Trophoblast cell (in vitro differentiated cells and primary cell): ENCODE data around the gene FANCE.

ENCODE experiments used
- DNase-seq, 2 donors: peaks; one replicate each; pipeline ENCODE4 v3.0.0-alpha.2; 2016
- H2AFZ ChIP-seq: 2 replicates; pipeline ENCODE4 v1.6.1; 2013; ENCODE audit warnings: low read length, moderate library complexity, mild to moderate bottlenecking; ENCODE audit not compliant: insufficient read depth, poor library complexity
- H2AK5ac ChIP-seq: 2 replicates; pipeline ENCODE4 v1.6.1; 2013; ENCODE audit warnings: mild to moderate bottlenecking, low read length
- H2BK120ac ChIP-seq: 2 replicates; pipeline ENCODE4 v1.6.1; 2013; ENCODE audit warnings: low read length, mild to moderate bottlenecking, moderate library complexity; ENCODE audit not compliant: insufficient read depth, poor library complexity
- H2BK12ac ChIP-seq: 2 replicates; pipeline ENCODE4 v1.6.1; 2013; ENCODE audit warnings: mild to moderate bottlenecking, low read length, moderate library complexity
- H2BK5ac ChIP-seq: 2 replicates; pipeline ENCODE4 v1.6.1; 2013; ENCODE audit warnings: low read length, low read depth, moderate library complexity, mild to moderate bottlenecking; ENCODE audit not compliant: poor library complexity
- H3K14ac ChIP-seq: 2 replicates; pipeline ENCODE4 v1.6.1; 2013; ENCODE audit warnings: mild to moderate bottlenecking, low read length
- H3K18ac ChIP-seq: 2 replicates; pipeline ENCODE4 v1.6.1; 2013; ENCODE audit warnings: mild to moderate bottlenecking, low read length
- H3K23ac ChIP-seq: 2 replicates; pipeline ENCODE4 v1.6.1; 2013; ENCODE audit warnings: low read length
- H3K27ac ChIP-seq: 2 replicates; pipeline ENCODE4 v1.5.1; 2013; ENCODE audit warnings: low read depth, mild to moderate bottlenecking, inconsistent platforms, low read length, moderate library complexity
- H3K27me3 ChIP-seq: 2 replicates; pipeline ENCODE4 v1.6.1; 2013; ENCODE audit warnings: inconsistent platforms, mild to moderate bottlenecking, low read length, moderate library complexity; ENCODE audit not compliant: insufficient read depth
- H3K36me3 ChIP-seq, 2 experiments: 1 replicate in 1 of 2; 2 replicates in 1 of 2; pipeline ENCODE4 v1.6.1; 2013; ENCODE audit warnings: low read length in 2 of 2, mild to moderate bottlenecking in 2 of 2, moderate library complexity in 1 of 2; ENCODE audit not compliant: insufficient read depth in 2 of 2, control insufficient read depth in 1 of 2
- H3K4ac ChIP-seq: 2 replicates; pipeline ENCODE4 v1.6.1; 2013; ENCODE audit warnings: low read depth, mild to moderate bottlenecking, low read length, moderate library complexity
- H3K4me1 ChIP-seq, 2 experiments: 1 replicate in 1 of 2; 2 replicates in 1 of 2; pipeline ENCODE4 v1.6.1; 2013; ENCODE audit warnings: low read length in 2 of 2, mild to moderate bottlenecking in 2 of 2, moderate library complexity in 1 of 2; ENCODE audit not compliant: insufficient read depth in 2 of 2, control insufficient read depth in 1 of 2
- H3K4me2 ChIP-seq: 2 replicates; pipeline ENCODE4 v1.6.1; 2013; ENCODE audit warnings: inconsistent platforms, mild to moderate bottlenecking, low read length, moderate library complexity
- H3K4me3 ChIP-seq: 2 replicates; pipeline ENCODE4 v1.5.1; 2013; ENCODE audit warnings: mild to moderate bottlenecking, low read depth, low read length, inconsistent platforms
- H3K79me1 ChIP-seq: one replicate; pipeline ENCODE4 v1.6.1; 2013; ENCODE audit warnings: low read length
- H3K79me2 ChIP-seq: 2 replicates; pipeline ENCODE4 v1.6.1; 2013; ENCODE audit warnings: low read length, mild to moderate bottlenecking; ENCODE audit not compliant: control insufficient read depth, insufficient read depth, poor library complexity
- H3K9ac ChIP-seq: 2 replicates; pipeline ENCODE4 v1.6.1; 2013; ENCODE audit warnings: mild to moderate bottlenecking, low read length
- H3K9me3 ChIP-seq: 2 replicates; pipeline ENCODE4 v1.6.1; 2013; ENCODE audit warnings: low read depth, mild to moderate bottlenecking, control low read depth, inconsistent platforms, low read length; ENCODE audit not compliant: insufficient read depth
- H4K12ac ChIP-seq: 2 replicates; pipeline ENCODE4 v1.6.1; 2013; ENCODE audit warnings: low read depth, mild to moderate bottlenecking, low read length, moderate library complexity
- H4K8ac ChIP-seq: 2 replicates; pipeline ENCODE4 v1.6.1; 2013; ENCODE audit warnings: low read depth, mild to moderate bottlenecking, low read length, moderate library complexity
- H4K91ac ChIP-seq: one replicate; pipeline ENCODE4 v1.6.1; 2013; ENCODE audit warnings: low read depth, mild to moderate bottlenecking, low read length, moderate library complexity
- WGBS: extraction: QIAGEN DNeasy Blood & Tissue Kit; methylation state at CpG from one replicate; pipeline ENCODE4 v1.1.7; 2013; ENCODE audit warnings: missing lambda C conversion rate; ENCODE audit not compliant: insufficient read length, insufficient coverage; ENCODE audit errors: extremely low coverage; 5-methylcytosine and 5-hydroxymethylcytosine counted together

The FANCE gene

DNA sequence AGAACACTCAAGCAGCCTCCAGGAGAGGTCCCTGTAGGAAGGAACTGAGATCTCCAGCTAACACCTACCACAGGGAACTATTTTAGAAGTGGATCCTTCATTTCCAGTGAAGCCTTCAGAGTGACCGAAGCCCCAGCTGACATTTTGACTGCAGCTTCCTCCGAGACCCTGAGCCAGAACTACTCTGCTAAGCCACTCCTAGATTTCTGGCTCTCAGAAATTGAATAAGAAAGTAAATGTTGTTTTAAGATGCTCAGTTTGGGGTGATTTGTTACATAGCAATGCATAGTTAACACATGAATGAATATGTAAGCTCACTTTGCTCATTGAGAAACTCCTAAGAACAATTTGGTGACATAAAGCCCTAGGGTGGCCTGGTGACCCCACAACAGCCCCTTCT, 55.1 kb downstream of the FANCE start:
- no peak overlapping the region for H2AFZ ChIP-seq
- no peak overlapping the region for H4K91ac ChIP-seq
- no peak overlapping the region for H2BK120ac ChIP-seq
- H3K4ac ChIP-seq: no peak overlapping the region
- no peaks in the 10 kb centered on the region for H3K36me3 ChIP-seq
- H3K4me2 ChIP-seq: no peak overlapping the region
- no peak overlapping the region for H2BK5ac ChIP-seq
- no peaks in the 10 kb centered on the region for H3K79me2 ChIP-seq
- no peak overlapping the region for H3K14ac ChIP-seq
- no peak overlapping the region for H3K9ac ChIP-seq
- H4K8ac ChIP-seq: no peak overlapping the region
- H3K27ac ChIP-seq: no peak overlapping the region
- no peak overlapping the region for H2BK12ac ChIP-seq
- H3K79me1 ChIP-seq: no peaks in the 10 kb centered on the region
- no peak overlapping the region for H3K4me3 ChIP-seq
- no peak for DNase-seq
- no peaks in the 10 kb centered on the region for H3K4me1 ChIP-seq
- no peaks in the 10 kb centered on the region for H3K27me3 ChIP-seq
- no peak overlapping the region for H2AK5ac ChIP-seq
- WGBS: no CpG with 5 or more reads among the region's 2 CpGs
- H3K9me3 ChIP-seq: no peaks in the 10 kb centered on the region
- no peak overlapping the region for H3K18ac ChIP-seq
- H4K12ac ChIP-seq: no peak overlapping the region
- no peak overlapping the region for H3K23ac ChIP-seq

DNA sequence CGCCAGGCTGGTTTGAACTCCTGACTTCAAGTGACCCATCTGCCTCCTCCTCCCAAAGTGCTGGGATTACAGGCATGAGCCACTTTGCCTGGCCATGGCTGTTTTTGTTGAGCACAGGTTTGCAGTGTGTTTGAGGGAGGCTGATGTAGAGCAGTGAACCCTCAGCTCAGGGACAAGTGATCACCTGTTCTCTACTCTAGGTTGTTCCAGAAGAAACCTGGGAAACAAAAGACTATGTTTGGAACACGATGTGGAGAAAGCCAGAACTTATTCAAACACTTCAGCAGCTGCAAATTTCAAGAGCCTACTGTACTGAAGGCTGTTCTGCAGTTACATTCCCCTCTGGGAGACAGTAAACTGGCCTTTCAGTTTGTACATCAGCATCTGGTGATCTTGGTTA, 55.9 kb downstream of the FANCE start:
- Histone ChIP-seq H2BK12ac (no peak overlapping the region), H4K91ac (no peak overlapping the region), H3K9me3 (no peaks in the 10 kb centered on the region), H3K79me1 (no peaks in the 10 kb centered on the region), H3K4me2 (no peak overlapping the region), H3K4me1 (no peaks in the 10 kb centered on the region), H4K12ac (no peak overlapping the region), H4K8ac (no peak overlapping the region), H3K4me3 (no peak overlapping the region), H2AFZ (no peak overlapping the region), H3K18ac (no peak overlapping the region), H3K4ac (no peak overlapping the region), H3K9ac (no peak overlapping the region), H2BK120ac (no peak overlapping the region), H3K23ac (no peak overlapping the region), H2AK5ac (no peak overlapping the region), H2BK5ac (no peak overlapping the region), H3K27me3 (no peaks in the 10 kb centered on the region), H3K79me2 (no peaks in the 10 kb centered on the region), H3K14ac (no peak overlapping the region), H3K36me3 (no peaks in the 10 kb centered on the region), H3K27ac (no peak overlapping the region)
- no peak for DNase-seq
- no CpG with 5 or more reads among the region's 2 CpGs for WGBS

DNA sequence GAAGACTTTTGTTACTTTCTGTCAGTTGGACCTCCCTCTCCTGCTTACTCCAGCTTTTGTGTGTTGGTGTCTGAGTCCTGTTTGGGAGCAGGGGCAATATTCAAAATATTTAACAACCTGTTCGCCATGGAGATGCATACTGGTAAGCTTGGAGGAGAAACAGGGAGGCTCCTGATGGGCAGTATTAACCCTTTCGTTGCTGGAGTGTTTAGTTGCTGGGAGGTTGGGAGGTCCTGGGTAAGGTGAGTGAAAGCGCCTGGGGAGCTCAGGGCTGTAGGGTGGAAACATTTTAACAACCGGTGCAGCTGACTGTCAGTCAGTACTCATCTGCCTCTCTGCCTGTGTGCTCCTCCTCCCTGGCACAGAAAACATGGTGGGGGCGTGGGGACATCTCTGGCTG, 56.4 kb downstream of the FANCE start:
- Histone ChIP-seq H3K4me1 (no peaks in the 10 kb centered on the region), H2BK120ac (no peak overlapping the region), H3K79me2 (no peaks in the 10 kb centered on the region), H2AK5ac (no peak overlapping the region), H3K27ac (no peak overlapping the region), H4K12ac (no peak overlapping the region), H2BK5ac (no peak overlapping the region), H2AFZ (no peak overlapping the region), H4K8ac (no peak overlapping the region), H3K27me3 (no peaks in the 10 kb centered on the region), H3K18ac (no peak overlapping the region), H3K14ac (no peak overlapping the region), H3K36me3 (no peaks in the 10 kb centered on the region), H3K4ac (no peak overlapping the region), H3K9me3 (no peaks in the 10 kb centered on the region), H2BK12ac (no peak overlapping the region), H3K4me2 (no peak overlapping the region), H4K91ac (no peak overlapping the region), H3K79me1 (no peaks in the 10 kb centered on the region), H3K23ac (no peak overlapping the region), H3K4me3 (no peak overlapping the region), H3K9ac (no peak overlapping the region)
- no peak for DNase-seq
- WGBS: no CpG with 5 or more reads among the region's 5 CpGs

DNA sequence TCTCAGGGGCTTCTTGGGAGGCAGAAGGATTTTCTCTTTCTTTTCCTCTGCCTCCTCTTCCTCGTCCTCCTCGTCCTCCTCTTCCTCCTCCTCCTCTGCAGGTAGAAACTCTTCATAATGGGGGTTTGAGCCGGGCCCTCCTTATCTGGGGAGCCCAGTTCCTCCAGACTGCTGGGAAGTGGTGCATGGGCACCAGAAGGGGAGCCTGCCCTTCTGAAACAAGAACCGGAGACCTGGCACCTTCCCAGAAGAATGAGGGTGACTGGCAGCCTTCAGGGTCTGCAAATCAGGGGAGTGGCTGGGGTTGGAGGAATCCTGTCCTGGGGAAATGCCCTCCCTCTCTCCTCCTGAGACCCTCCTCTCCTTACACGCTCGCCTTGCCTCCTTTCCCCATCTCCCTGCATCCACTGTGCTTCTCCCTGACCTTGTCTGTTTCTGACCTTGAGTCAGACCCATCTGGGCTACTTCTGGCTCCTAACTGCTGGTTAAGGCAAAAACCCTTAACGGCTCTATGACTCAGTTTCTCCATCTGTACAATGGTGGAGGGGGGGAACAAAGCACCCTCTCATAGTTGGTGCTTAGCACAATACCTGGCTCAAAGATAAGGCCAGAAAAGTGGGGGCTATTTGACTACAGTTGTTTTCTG, 58.9 kb downstream of the FANCE start:
- no peak for DNase-seq

More for the DNA sequence above, 58.9 kb downstream of the FANCE start:
- Histone ChIP-seq H2BK12ac (no peak overlapping the region), H3K27me3 (no peaks in the 10 kb centered on the region), H3K18ac (no peak overlapping the region), H2AFZ (no peak overlapping the region), H2BK5ac (no peak overlapping the region), H3K4ac (no peak overlapping the region), H4K12ac (no peak overlapping the region), H3K9ac (no peak overlapping the region), H3K36me3 (no peaks in the 10 kb centered on the region), H3K79me1 (no peaks in the 10 kb centered on the region), H3K4me3 (no peak overlapping the region), H2AK5ac (no peak overlapping the region), H3K79me2 (no peaks in the 10 kb centered on the region), H3K4me2 (no peak overlapping the region), H3K23ac (no peak overlapping the region), H3K9me3 (no peaks in the 10 kb centered on the region), H3K14ac (no peak overlapping the region), H4K91ac (no peak overlapping the region), H4K8ac (no peak overlapping the region), H2BK120ac (no peak overlapping the region), H3K27ac (no peak overlapping the region), H3K4me1 (no peaks in the 10 kb centered on the region)
- no CpG with 5 or more reads among the region's 7 CpGs for WGBS
